Activated CD8-positive, alpha-beta memory T cell treated with anti-CD3 and anti-CD28 coated beads, Interleukin-2, amount 50 U/mL, for 24 hours (primary cell): Measurements from ENCODE around the gene HOXA2.

Experiments
- DNase-seq: peaks from one replicate; pipeline ENCODE4 v3.0.0-alpha.2; 2020; ENCODE audit errors: extremely low read depth

HOXA2 gene

GRCh38 chr7:27078616-27079233 lies 23.8 kb downstream of the HOXA2 start:
- DNase-seq: no peak

- no peak for DNase-seq
Measured at GRCh38 chr7:27073076-27073475, 29.4 kb downstream of the HOXA2 start.

DNA sequence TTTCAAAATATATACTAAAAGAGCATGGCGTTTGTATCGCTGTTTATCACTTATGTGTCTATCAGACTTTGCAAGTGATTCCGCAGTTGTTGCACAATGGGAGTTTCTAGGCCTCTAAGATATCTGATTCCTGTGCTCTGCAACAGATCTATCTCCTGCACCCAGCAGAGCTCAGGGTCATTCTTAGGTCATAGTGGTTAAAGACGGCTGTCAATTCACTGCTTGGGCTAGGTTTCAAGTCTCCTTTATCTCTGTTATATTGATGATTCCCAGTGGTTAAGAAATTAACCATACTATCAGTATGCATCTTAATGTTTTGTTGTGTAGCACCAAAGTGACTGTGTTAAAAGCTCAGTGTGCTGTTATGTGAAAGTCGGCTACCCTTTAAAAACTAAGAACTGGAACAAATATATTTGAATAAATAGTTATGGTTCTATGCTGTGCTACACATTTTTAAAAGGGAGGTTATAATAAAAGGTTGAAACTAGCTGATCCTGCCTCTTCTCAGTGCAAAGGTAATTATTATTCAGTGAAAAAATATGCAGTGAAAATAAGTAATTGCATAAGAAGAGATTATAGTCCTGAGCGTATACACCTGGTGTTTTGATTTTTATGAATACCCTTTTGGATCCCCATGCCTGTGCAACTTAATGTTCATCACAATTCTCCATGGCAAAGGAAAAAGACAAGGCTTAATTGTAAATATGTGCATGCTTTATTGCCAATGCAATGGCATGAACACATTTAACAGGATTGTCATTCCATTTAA lies 30.7 kb downstream of the HOXA2 start:
- DNase-seq: no peak

DNA sequence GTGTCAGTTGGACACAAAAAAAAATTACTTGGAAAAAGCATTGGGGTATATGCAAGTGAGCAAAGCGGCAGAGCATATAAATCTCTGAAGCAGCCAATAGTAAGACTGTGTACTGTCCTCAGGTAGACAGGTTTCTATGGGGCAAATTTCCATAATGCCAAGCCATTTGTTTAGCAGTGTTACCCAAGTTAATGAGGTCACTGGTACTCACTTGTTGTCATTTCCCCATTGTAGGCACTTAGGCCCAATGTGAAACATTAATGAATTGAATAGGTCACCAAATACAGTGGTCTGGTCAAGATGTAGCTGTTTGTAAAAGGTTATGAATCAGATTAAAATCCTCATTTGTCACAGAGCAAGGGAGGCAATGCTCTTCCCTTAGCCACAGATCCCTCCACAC lies 34.2 kb downstream of the HOXA2 start:
- no peak for DNase-seq

DNA sequence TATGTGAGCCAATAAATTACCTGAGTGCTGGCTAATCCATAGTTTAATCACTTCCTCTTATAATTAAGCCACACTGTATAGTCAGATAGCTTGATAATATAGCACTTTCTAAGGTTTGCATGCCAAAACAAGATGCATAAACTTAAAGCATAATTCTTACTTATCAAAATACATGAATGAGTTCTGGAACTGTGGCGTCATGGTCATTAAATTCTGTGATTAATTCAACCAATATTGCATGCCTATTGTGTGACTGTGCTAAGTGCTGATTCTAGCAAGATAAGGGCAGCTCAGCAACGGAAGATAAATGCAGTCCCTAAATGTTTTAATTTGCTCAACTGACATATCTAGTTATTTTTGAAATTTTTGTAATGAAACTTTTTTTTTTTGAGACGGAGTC lies 36.3 kb downstream of the HOXA2 start:
- no peak for DNase-seq

- no peak for DNase-seq
Measured at GRCh38 chr7:27065709-27066108, 36.8 kb downstream of the HOXA2 start.

GRCh38 chr7:27064661-27065060 lies 37.8 kb downstream of the HOXA2 start:
- no peak for DNase-seq

DNA sequence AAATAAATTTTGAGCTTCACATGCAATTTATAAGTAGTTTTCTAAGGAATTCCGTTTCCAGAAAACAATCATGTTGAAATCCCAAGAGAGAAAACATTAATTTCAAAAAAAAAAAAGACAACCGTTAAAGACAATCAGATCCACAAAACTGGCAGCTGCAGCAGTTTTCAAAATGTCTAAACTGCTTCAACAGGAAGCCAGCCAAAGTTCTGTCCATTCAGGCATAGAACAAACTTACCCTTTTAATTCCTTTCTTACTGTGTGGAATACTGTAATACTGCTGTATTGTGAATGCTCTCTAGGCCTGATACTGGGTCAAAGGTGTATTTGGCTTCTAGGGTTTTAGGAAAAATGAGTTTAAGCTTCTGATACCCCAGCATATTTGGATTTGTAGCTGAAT lies 38.3 kb downstream of the HOXA2 start:
- DNase-seq: no peak

DNA sequence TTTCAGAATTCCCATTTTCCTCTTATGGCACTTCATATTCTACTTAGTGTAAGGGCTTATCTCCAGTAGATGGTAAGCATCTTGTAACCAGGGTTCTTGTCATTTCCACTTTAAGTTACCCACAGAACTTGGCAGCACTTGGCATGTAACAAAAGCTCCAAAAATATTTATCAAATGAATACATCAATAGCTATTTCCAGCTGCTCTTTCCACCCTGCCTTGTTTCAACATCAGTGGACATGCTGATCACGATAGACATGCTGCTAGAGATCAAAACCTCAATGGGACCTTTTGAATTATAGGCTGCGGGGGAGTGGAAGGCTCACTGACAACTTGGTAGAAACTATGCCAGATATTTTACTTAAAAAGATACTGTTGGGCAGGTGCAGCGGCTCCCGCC lies 39.5 kb downstream of the HOXA2 start:
- DNase-seq: no peak

GRCh38 chr7:27053153-27053552 lies 49.3 kb downstream of the HOXA2 start:
- DNase-seq: no peak

GRCh38 chr7:27051451-27051850 lies 51.0 kb downstream of the HOXA2 start:
- no peak for DNase-seq
